HepG2 (cell line): Measurements from ENCODE around the gene THRSP. TPM values are rescaled to one million over a fixed set of nuclear protein-coding genes. Genes with fewer than 3 reads are reported as not detected.

ENCODE experiments used
- ARNT ChIP-seq: fragments of 450-650 bp; IDR thresholded peaks from 2 replicates; pipeline ENCODE4 v1.6.1; 2017
- ATF7-NPFF ChIP-seq: sonication (generic); formaldehyde crosslinking; IDR thresholded peaks from 2 replicates; pipeline ENCODE4 v1.8.1; 2023; ENCODE audit warnings: mild to moderate bottlenecking, low read depth, missing genetic modification reagents, moderate library complexity
- CCDC6 ChIP-seq: sonication (generic); formaldehyde crosslinking; IDR thresholded peaks from 2 replicates; pipeline ENCODE4 v1.8.1; 2022; ENCODE audit warnings: mild to moderate bottlenecking, missing genetic modification reagents, moderate library complexity
- GATAD2A ChIP-seq: IDR thresholded peaks from 2 replicates; pipeline ENCODE4 v1.6.1; 2016
- KDM5B ChIP-seq: sonication (generic); formaldehyde crosslinking; IDR thresholded peaks from 2 replicates; pipeline ENCODE4 v1.4.0; 2020; ENCODE audit warnings: missing genetic modification reagents, mild to moderate bottlenecking, borderline replicate concordance
- NFKB2 ChIP-seq: sonication (generic); formaldehyde crosslinking; IDR thresholded peaks from 2 replicates; pipeline ENCODE4 v1.4.0; 2020; ENCODE audit warnings: missing genetic modification reagents, borderline replicate concordance
- STAG1 ChIP-seq: sonication (generic); formaldehyde crosslinking; IDR thresholded peaks from 2 replicates; pipeline ENCODE4 v1.4.0; 2020; ENCODE audit warnings: missing genetic modification reagents
- XRCC5 ChIP-seq: fragments of 200-400 bp; formaldehyde crosslinking; optimal IDR thresholded peaks from 2 replicates; pipeline ENCODE3; 2017; ENCODE audit warnings: mild to moderate bottlenecking, low read length
- ZC3H13 ChIP-seq: sonication (generic); formaldehyde crosslinking; IDR thresholded peaks from 2 replicates; pipeline ENCODE4 v1.8.1; 2023; ENCODE audit warnings: mild to moderate bottlenecking, missing genetic modification reagents, moderate library complexity
- ZNF598 ChIP-seq: sonication (generic); formaldehyde crosslinking; IDR thresholded peaks from 2 replicates; pipeline ENCODE4 v1.5.1; 2020; ENCODE audit warnings: mild to moderate bottlenecking, missing genetic modification reagents, borderline replicate concordance
- ZNF777 ChIP-seq: sonication (generic); formaldehyde crosslinking; IDR thresholded peaks from 2 replicates; pipeline ENCODE4 v1.4.0; 2020; ENCODE audit warnings: missing genetic modification reagents
- ZNF83 ChIP-seq: sonication (generic); formaldehyde crosslinking; IDR thresholded peaks from 2 replicates; pipeline ENCODE4 v1.4.0; 2020; ENCODE audit warnings: missing genetic modification reagents, mild to moderate bottlenecking, borderline replicate concordance
- ZNF850 ChIP-seq: sonication (generic); formaldehyde crosslinking; conservative IDR thresholded peaks from 2 replicates; pipeline ENCODE4 v1.9.0; 2021; ENCODE audit warnings: mild to moderate bottlenecking, missing genetic modification reagents
- ZNF883 ChIP-seq: sonication (generic); formaldehyde crosslinking; IDR thresholded peaks from 2 replicates; pipeline ENCODE4 v1.5.1; 2020; ENCODE audit warnings: mild to moderate bottlenecking, missing genetic modification reagents; ENCODE audit errors: not compliant biosample characterization
- polyA plus RNA-seq, 8 experiments: library from polyadenylated mRNA; depleted of rRNA in 3 of 8; stranded (reverse) in 7 of 8; unstranded in 1 of 8; fragments of >200 nt; fragmentation: Illumina TruSeq in 4 of 8; extraction: Trizol in 4 of 8; gene quantifications; 2 replicates each; pipeline versions ENCODE4 v1.2.1 to v1.2.3, GENCODE V29; 2011 to 2016; ENCODE audit warnings: low read depth in 4 of 8, missing spikeins in 1 of 8, mixed read lengths in 1 of 8; ENCODE audit not compliant: insufficient read depth in 1 of 8
- total RNA-seq, 5 experiments: library from RNA; depleted of rRNA; stranded (reverse); fragments of >200 nt; fragmentation: Illumina TruSeq; extraction: Trizol; gene quantifications; 2 replicates each; pipeline ENCODE4 v1.2.3, GENCODE V29; 2016; ENCODE audit warnings: low read depth in 1 of 5
- TF ChIP-seq, protein P1 (sequence below): sonication (generic); formaldehyde crosslinking; IDR thresholded peaks from 2 replicates; pipeline ENCODE4 v1.4.0; 2020; ENCODE audit warnings: missing genetic modification reagents, borderline replicate concordance
- TF ChIP-seq, protein P2 (sequence below): sonication (generic); formaldehyde crosslinking; IDR thresholded peaks from 2 replicates; pipeline ENCODE4 v1.8.0; 2022; ENCODE audit warnings: missing genetic modification reagents, low read depth, mild to moderate bottlenecking, borderline replicate concordance
- TF ChIP-seq, protein P3 (sequence below): sonication (generic); formaldehyde crosslinking; IDR thresholded peaks from 2 replicates; pipeline ENCODE4 v1.8.0; 2022; ENCODE audit warnings: mild to moderate bottlenecking, missing genetic modification reagents; ENCODE audit not compliant: insufficient replicate concordance
- TF ChIP-seq, protein P4 (sequence below): sonication (generic); formaldehyde crosslinking; IDR thresholded peaks from 2 replicates; pipeline ENCODE4 v1.4.0; 2020; ENCODE audit warnings: missing genetic modification reagents
- TF ChIP-seq, protein P5 (sequence below): sonication (generic); formaldehyde crosslinking; IDR thresholded peaks from 2 replicates; pipeline ENCODE4 v1.4.0; 2020; ENCODE audit warnings: missing genetic modification reagents

THRSP gene
- total and polyA plus RNA-seq, 2 of the 13 experiments (the other 11 are each of a cell fraction or from before 2014, with no cell fraction given) = 0.13 to 0.58 TPM

DNA sequence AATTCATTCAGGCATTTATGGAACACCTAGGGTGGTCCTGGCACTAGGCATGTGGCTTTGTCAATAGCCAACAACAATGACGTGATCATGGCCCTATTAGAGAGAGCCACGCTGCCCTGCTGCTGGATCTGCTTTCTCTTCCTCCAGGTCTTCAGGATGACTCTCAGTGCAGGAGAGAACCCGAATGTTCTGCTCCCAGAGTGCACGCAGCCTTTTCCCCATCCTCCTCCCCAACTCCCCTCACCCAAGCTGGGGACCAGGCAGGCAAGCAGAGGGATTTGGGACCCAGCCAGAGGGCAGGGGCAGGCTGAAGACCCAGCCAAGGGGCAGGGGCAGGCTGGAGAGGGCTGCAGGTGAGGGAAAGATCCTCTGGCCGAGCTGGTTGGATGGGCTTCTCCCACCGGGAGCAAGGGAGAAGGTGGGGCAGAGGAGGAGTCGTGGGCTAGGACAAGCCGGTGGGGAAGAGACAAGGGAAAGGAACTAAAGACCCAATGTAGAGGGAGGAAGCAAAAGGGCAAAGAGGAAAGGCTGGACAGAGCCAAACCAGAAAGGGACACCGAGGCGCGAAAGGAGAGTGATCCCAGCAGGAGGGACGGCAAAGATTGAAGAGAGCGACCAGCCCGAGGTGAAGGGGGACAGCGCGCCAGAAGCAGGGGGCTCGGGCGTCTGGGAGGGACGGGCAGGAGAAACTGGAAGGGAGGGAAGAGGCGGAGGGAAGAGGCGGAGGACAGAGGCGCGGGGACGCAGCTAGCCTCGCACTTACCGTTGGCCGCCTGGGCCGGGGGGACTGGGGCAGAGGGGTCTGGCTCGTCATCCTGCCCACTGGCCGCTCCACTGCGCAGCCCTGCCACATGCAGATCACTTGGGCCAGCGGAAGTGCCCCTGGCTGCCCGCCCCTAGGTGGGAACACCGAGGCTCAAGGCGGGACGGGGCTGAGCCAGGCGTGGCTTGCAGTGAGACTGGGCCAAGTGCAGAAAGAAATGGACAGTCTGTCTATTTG lies 41.0 kb upstream of the THRSP start, which contains the start of gene KCTD14 (continued):
- TF ChIP-seq, protein P1, sequence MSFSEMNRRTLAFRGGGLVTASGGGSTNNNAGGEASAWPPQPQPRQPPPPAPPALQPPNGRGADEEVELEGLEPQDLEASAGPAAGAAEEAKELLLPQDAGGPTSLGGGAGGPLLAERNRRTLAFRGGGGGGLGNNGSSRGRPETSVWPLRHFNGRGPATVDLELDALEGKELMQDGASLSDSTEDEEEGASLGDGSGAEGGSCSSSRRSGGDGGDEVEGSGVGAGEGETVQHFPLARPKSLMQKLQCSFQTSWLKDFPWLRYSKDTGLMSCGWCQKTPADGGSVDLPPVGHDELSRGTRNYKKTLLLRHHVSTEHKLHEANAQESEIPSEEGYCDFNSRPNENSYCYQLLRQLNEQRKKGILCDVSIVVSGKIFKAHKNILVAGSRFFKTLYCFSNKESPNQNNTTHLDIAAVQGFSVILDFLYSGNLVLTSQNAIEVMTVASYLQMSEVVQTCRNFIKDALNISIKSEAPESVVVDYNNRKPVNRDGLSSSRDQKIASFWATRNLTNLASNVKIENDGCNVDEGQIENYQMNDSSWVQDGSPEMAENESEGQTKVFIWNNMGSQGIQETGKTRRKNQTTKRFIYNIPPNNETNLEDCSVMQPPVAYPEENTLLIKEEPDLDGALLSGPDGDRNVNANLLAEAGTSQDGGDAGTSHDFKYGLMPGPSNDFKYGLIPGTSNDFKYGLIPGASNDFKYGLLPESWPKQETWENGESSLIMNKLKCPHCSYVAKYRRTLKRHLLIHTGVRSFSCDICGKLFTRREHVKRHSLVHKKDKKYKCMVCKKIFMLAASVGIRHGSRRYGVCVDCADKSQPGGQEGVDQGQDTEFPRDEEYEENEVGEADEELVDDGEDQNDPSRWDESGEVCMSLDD (CRISPR knock-in tag) = no peak
- TF ChIP-seq GATAD2A (CRISPR knock-in tag) (peak; percentile 27; the same call in 1 of the 2 replicates), ZC3H13 (no peak), ATF7-NPFF (CRISPR knock-in tag) (peak; percentile 63; the same call in 1 of the 2 replicates), ZNF883 (peak; percentile 75), CCDC6 (CRISPR knock-in tag) (peak; percentile 17; the same call in 1 of the 2 replicates), KDM5B (peak; percentile 80; the same call in 1 of the 2 replicates), ZNF83 (no peak), ARNT (no peak), XRCC5 (no peak), STAG1 (CRISPR knock-in tag) (0 out of 2 replicates have a peak, but pooled peaks have one; percentile 6), ZNF598 (no peak; the same call in 1 of the 2 replicates), NFKB2 (peak; percentile 49; the same call in 1 of the 2 replicates), ZNF850 (CRISPR knock-in tag) (no peak), ZNF777 (CRISPR knock-in tag) (peak; percentile 68)
- TF ChIP-seq, protein P2, sequence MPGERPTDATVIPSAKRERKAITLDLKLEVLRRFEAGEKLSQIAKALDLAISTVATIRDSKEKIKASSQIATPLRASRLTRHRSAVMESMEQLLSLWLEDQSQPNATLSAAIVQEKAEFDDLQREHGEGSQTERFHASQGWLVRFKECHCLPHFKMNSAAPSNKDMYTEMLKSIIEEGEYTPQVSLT = no peak; the same call in 1 of the 2 replicates
- TF ChIP-seq, protein P3, sequence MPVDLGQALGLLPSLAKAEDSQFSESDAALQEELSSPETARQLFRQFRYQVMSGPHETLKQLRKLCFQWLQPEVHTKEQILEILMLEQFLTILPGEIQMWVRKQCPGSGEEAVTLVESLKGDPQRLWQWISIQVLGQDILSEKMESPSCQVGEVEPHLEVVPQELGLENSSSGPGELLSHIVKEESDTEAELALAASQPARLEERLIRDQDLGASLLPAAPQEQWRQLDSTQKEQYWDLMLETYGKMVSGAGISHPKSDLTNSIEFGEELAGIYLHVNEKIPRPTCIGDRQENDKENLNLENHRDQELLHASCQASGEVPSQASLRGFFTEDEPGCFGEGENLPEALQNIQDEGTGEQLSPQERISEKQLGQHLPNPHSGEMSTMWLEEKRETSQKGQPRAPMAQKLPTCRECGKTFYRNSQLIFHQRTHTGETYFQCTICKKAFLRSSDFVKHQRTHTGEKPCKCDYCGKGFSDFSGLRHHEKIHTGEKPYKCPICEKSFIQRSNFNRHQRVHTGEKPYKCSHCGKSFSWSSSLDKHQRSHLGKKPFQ (CRISPR knock-in tag) = peak; percentile 91
- TF ChIP-seq, protein P4, sequence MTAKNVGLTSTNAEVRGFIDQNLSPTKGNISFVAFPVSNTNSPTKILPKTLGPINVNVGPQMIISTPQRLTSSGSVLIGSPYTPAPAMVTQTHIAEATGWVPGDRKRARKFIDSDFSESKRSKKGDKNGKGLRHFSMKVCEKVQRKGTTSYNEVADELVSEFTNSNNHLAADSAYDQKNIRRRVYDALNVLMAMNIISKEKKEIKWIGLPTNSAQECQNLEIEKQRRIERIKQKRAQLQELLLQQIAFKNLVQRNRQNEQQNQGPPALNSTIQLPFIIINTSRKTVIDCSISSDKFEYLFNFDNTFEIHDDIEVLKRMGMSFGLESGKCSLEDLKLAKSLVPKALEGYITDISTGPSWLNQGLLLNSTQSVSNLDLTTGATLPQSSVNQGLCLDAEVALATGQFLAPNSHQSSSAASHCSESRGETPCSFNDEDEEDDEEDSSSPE (CRISPR knock-in tag) = peak; percentile 87
- TF ChIP-seq, protein P5, sequence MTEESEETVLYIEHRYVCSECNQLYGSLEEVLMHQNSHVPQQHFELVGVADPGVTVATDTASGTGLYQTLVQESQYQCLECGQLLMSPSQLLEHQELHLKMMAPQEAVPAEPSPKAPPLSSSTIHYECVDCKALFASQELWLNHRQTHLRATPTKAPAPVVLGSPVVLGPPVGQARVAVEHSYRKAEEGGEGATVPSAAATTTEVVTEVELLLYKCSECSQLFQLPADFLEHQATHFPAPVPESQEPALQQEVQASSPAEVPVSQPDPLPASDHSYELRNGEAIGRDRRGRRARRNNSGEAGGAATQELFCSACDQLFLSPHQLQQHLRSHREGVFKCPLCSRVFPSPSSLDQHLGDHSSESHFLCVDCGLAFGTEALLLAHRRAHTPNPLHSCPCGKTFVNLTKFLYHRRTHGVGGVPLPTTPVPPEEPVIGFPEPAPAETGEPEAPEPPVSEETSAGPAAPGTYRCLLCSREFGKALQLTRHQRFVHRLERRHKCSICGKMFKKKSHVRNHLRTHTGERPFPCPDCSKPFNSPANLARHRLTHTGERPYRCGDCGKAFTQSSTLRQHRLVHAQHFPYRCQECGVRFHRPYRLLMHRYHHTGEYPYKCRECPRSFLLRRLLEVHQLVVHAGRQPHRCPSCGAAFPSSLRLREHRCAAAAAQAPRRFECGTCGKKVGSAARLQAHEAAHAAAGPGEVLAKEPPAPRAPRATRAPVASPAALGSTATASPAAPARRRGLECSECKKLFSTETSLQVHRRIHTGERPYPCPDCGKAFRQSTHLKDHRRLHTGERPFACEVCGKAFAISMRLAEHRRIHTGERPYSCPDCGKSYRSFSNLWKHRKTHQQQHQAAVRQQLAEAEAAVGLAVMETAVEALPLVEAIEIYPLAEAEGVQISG (CRISPR knock-in tag) = peak; percentile 75
